HepG2 (cell line): Measurements from ENCODE around the gene CCNB2. TPM values are rescaled to one million over a fixed set of nuclear protein-coding genes. Genes with fewer than 3 reads are reported as not detected.
A peak's percentile ranks its signal among the peaks of the same experiment; 100 is the strongest.
"Not testable (repeated sequence)": the region's sequence is repeated elsewhere in the genome, so short reads cannot be mapped to it uniquely, and the experiment has no call there.

Experiments used
- ATAC-seq: fragments of 200-7000 bp; cut with Tn5 transposase; 3 replicates; pipeline ENCODE4 v1.9.1; 2020; ENCODE audit warnings: mild to moderate bottlenecking, moderate library complexity
- BruUV-seq: library from RNA; stranded (reverse); fragments of 400-500 nt; replicated peaks from 2 replicates; lab custom pipeline; 2021; lab: Mats Ljungman, UMichigan
- CTCF ChIA-PET: fragments of 300-600 bp; formaldehyde crosslinking; extraction: SDS; loops from one replicate; lab custom pipeline; 2021; ENCODE audit warnings: low total read pairs, inconsistent platforms, low intra/inter-chr PET ratio; lab: Yijun Ruan, JAX
- POLR2A ChIA-PET: fragments of 350-600 bp; sonication (Branson Sonifier 250); formaldehyde crosslinking; loops from one replicate; lab custom pipeline; 2020; ENCODE audit warnings: antibody characterized with exemption, inconsistent platforms; lab: Yijun Ruan, JAX
- DNase-seq: peaks from one replicate; pipeline ENCODE4 v3.0.0-alpha.2; 2015; ENCODE audit warnings: low spot score
- FAIRE-seq: peaks from 3 replicates; lab custom pipeline; 2011; peaks lifted over from hg19 to GRCh38; lab: Jason Lieb, UNC
- H2AFZ ChIP-seq: one replicate; pipeline ENCODE4 v1.6.1; 2011; ENCODE audit warnings: low read length, inconsistent platforms
- H3K27ac ChIP-seq: fragments of 300-600 bp; 3 replicates; pipeline ENCODE4 v1.8.0; 2011; ENCODE audit warnings: mixed run types, mild to moderate bottlenecking, mixed read lengths, low read length, inconsistent platforms; ENCODE audit not compliant: insufficient read depth; ENCODE audit errors: extremely low read length
- H3K27me3 ChIP-seq, 2 experiments: fragments of 200-600 bp in 1 of 2; 2 replicates in 1 of 2; 3 replicates in 1 of 2; pipeline versions ENCODE4 v1.6.0 to v1.8.0; 2011; ENCODE audit warnings: low read length in 2 of 2, mild to moderate bottlenecking in 2 of 2, moderate library complexity in 2 of 2, inconsistent platforms in 1 of 2; ENCODE audit not compliant: insufficient read depth in 2 of 2, control insufficient read depth in 1 of 2
- H3K36me3 ChIP-seq, 2 experiments: fragments of 200-600 bp in 1 of 2; replicated peaks in 1 of 2; 2 replicates in 1 of 2; 3 replicates in 1 of 2; pipeline versions ENCODE4 v1.5.1 to v1.8.0; 2011; ENCODE audit warnings: low read length in 2 of 2, inconsistent platforms in 1 of 2; ENCODE audit not compliant: insufficient read depth in 2 of 2, control insufficient read depth in 1 of 2
- H3K4me1 ChIP-seq: 2 replicates; pipeline ENCODE4 v1.5.1; 2012; ENCODE audit warnings: low read length, inconsistent platforms; ENCODE audit not compliant: insufficient read depth
- H3K4me2 ChIP-seq: 2 replicates; pipeline ENCODE4 v1.6.0; 2011; ENCODE audit warnings: low read depth, low read length, inconsistent platforms
- H3K4me3 ChIP-seq, 3 experiments: fragments of 200-600 bp in 1 of 3; sonication (generic), shearing (Covaris generic) in 1 of 3; replicated peaks in 1 of 3; 2 replicates each; pipeline ENCODE4 v1.5.1; 2011 to 2016; ENCODE audit warnings: low read length in 3 of 3, inconsistent platforms in 2 of 3, low read depth in 2 of 3, mild to moderate bottlenecking in 2 of 3, control low read depth in 1 of 3, mixed read lengths in 1 of 3; ENCODE audit not compliant: insufficient read depth in 1 of 3
- H3K79me2 ChIP-seq: one replicate; pipeline ENCODE4 v1.6.1; 2011; ENCODE audit warnings: low read length, inconsistent platforms; ENCODE audit not compliant: insufficient read depth
- H3K9ac ChIP-seq: 2 replicates; pipeline ENCODE4 v1.6.0; 2011; ENCODE audit warnings: mild to moderate bottlenecking, low read depth, low read length, inconsistent platforms; ENCODE audit not compliant: insufficient read depth
- H3K9me3 ChIP-seq: 2 replicates; pipeline ENCODE4 v1.5.1; 2012; ENCODE audit warnings: mild to moderate bottlenecking, low read length
- H4K20me1 ChIP-seq: 2 replicates; pipeline ENCODE4 v1.6.0; 2011; ENCODE audit warnings: inconsistent platforms, mild to moderate bottlenecking, low read length, moderate library complexity; ENCODE audit not compliant: insufficient read depth
- MAFF ChIP-seq: IDR thresholded peaks from 2 replicates; pipeline ENCODE4 v1.6.1; 2011; ENCODE audit warnings: low read depth, low read length, improper control_type of control experiment
- MAFK ChIP-seq, 2 experiments: IDR thresholded peaks in 1 of 2; conservative IDR thresholded peaks in 1 of 2; 2 replicates each; pipeline ENCODE4 v1.6.1; 2011; ENCODE audit warnings: improper control_type of control experiment in 2 of 2, low read length in 2 of 2
- SAP130 ChIP-seq: IDR thresholded peaks from 2 replicates; pipeline ENCODE4 v1.6.1; 2016; ENCODE audit warnings: low read depth
- SNRNP70 ChIP-seq: fragments of 200-400 bp; formaldehyde crosslinking; IDR thresholded peaks from 2 replicates; pipeline ENCODE4 v1.6.1; 2017; ENCODE audit warnings: mild to moderate bottlenecking, low read depth, low read length, moderate library complexity
- TP53 ChIP-seq: sonication (generic); formaldehyde crosslinking; conservative IDR thresholded peaks from 2 replicates; pipeline ENCODE4 v1.4.0; 2020; ENCODE audit warnings: missing genetic modification reagents
- WGBS: methylation state at CpG from one replicate; pipeline ENCODE4 v1.1.6; 2017; ENCODE audit warnings: low lambda C conversion rate; 5-methylcytosine and 5-hydroxymethylcytosine counted together
- in situ Hi-C: cut with HindIII; loops from 2 replicates; pipeline ENCODE4 v1.10.0; 2017; ENCODE audit warnings: low pct_unique_long_range_greater_than_20kb; ENCODE audit not compliant: extremely low pct_ligation_motif_present
- intact Hi-C: fragments of 100-400 bp; cut with micrococcal nuclease; formaldehyde crosslinking; loops from one replicate; pipeline ENCODE4 v1.10.0; 2022; ENCODE audit not compliant: unreplicated experiment
- polyA plus RNA-seq, 8 experiments: library from polyadenylated mRNA; depleted of rRNA in 3 of 8; stranded (reverse) in 7 of 8; unstranded in 1 of 8; fragments of >200 nt; fragmentation: Illumina TruSeq in 4 of 8; extraction: Trizol in 4 of 8; gene quantifications; 2 replicates each; pipeline versions ENCODE4 v1.2.1 to v1.2.3, GENCODE V29; 2011 to 2016; ENCODE audit warnings: low read depth in 4 of 8, missing spikeins in 1 of 8, mixed read lengths in 1 of 8; ENCODE audit not compliant: insufficient read depth in 1 of 8
- total RNA-seq, 5 experiments: library from RNA; depleted of rRNA; stranded (reverse); fragments of >200 nt; fragmentation: Illumina TruSeq; extraction: Trizol; gene quantifications; 2 replicates each; pipeline ENCODE4 v1.2.3, GENCODE V29; 2016; ENCODE audit warnings: low read depth in 1 of 5
- TF ChIP-seq, protein P1 (sequence below): sonication (generic); formaldehyde crosslinking; IDR thresholded peaks from 2 replicates; pipeline ENCODE4 v1.4.0; 2020; ENCODE audit warnings: mild to moderate bottlenecking, missing genetic modification reagents

CCNB2 gene
- total and polyA plus RNA-seq, 2 of the 13 experiments (the other 11 are each of a cell fraction or from before 2014, with no cell fraction given), result 43.5 to 80.9 TPM

DNA sequence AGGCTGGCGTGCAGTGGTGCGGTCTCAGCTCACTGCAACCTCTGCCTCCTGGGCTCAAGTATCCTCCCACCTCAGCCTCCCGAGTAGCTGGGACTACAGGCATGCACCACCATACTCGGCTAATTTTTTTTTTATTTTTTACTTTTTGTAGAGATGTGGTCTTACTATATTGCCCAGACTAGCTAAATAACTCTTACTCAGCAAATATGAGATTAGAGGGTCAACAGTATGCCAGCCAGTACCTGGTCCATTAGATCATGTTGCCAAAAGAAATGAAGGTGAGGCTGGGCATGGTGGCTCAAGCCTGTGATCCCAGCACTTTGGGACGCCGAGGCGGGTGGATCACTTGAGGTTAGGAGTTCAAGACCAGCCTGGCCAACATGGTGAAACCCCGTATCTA is 57.1 kb downstream of the CCNB2 start:
- H3K9ac ChIP-seq, FAIRE-seq, POLR2A ChIA-PET, H3K27me3 ChIP-seq, H3K9me3 ChIP-seq, H3K4me3 ChIP-seq, H3K4me2 ChIP-seq, intact Hi-C loops, H2AFZ ChIP-seq, BruUV-seq, H4K20me1 ChIP-seq, ATAC-seq, DNase-seq, H3K27ac ChIP-seq, H3K79me2 ChIP-seq: not testable (repeated sequence)
- 99% methylated on average over 8 of the region's 8 CpGs for WGBS
- Histone ChIP-seq H3K4me1 (peaks cover 22% of the 10 kb centered on the region), H3K36me3 (peaks cover 8 to 43% of the 10 kb centered on the region in 2 experiments)
- CTCF ChIA-PET, result interaction anchor here (2.6 kb wide), 1 partner anchor 331 kb away, joined by 18 read pairs; no protein-coding TSS in a partner anchor
- TF ChIP-seq MAFK (conservative IDR thresholded peaks at IDR 0.05 in 1 of 2, IDR thresholded peaks at IDR 0.05 in 1 of 2; ENCODE audit: low read length in 2 of 2), result peak; percentile 88 to 93
- TF ChIP-seq MAFF, result peak; percentile 89
- in situ Hi-C loops, result loop anchor here (10.0 kb wide), 1 partner anchor 253 kb away; no protein-coding TSS in a partner anchor

DNA sequence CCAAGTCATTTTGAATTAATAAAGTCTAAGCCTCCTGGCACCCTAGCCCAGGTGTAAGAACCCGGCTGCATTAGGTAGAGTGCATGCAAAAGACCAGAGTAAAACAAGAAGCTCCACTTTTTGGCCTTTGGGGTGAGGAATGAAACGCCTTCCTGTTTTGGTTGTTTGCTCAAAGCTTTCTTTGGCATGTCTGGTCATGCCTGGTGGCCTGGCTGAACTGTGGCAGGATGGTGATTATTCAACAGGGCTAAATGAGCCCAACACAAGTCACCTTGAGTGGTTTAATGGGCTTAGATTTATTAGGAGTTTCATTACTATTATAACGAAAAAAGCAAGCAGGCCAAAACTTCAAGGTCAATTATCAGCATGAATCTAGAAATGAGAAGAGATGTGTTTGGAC is 60.8 kb downstream of the CCNB2 start:
- no TSS peak for BruUV-seq
- Histone ChIP-seq H2AFZ (no peak overlapping the region), H3K27me3 (no peaks in the 10 kb centered on the region), H3K9me3 (no peaks in the 10 kb centered on the region), H3K4me3 (no peak overlapping the region), H3K27ac (peak overlapping the region; percentile 43), H3K4me1 (peaks cover 52% of the 10 kb centered on the region), H3K4me2 (no peak overlapping the region), H3K9ac (no peak overlapping the region), H3K36me3 (peaks cover 6 to 19% of the 10 kb centered on the region in 2 experiments), H3K79me2 (no peaks in the 10 kb centered on the region), H4K20me1 (no peaks in the 10 kb centered on the region)
- FAIRE-seq (peak; percentile 44), DNase-seq (no peak), ATAC-seq (no peak)
- TF ChIP-seq, protein P1, sequence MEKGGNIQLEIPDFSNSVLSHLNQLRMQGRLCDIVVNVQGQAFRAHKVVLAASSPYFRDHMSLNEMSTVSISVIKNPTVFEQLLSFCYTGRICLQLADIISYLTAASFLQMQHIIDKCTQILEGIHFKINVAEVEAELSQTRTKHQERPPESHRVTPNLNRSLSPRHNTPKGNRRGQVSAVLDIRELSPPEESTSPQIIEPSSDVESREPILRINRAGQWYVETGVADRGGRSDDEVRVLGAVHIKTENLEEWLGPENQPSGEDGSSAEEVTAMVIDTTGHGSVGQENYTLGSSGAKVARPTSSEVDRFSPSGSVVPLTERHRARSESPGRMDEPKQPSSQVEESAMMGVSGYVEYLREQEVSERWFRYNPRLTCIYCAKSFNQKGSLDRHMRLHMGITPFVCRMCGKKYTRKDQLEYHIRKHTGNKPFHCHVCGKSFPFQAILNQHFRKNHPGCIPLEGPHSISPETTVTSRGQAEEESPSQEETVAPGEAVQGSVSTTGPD (CRISPR knock-in tag), result peak; percentile 33; the same call in 1 of the 2 replicates
- TF ChIP-seq SNRNP70 (no peak), SAP130 (CRISPR knock-in tag) (0 out of 2 replicates have a peak, but pooled peaks have one; percentile 3), TP53 (CRISPR knock-in tag) (peak; percentile 97)
- ChIA-PET CTCF (no interaction called here), POLR2A (no interaction called here)
- in situ Hi-C loops, result loop anchor here (5.0 to 10.0 kb wide), 2 partner anchors 249 to 327 kb away; no protein-coding TSS in a partner anchor
- intact Hi-C loops, result no loop called here
- WGBS, result 83% methylated on average over 3 of the region's 3 CpGs
